Peyer's patch (tissue), 4 donors: ENCODE data around the gene PLEKHB1.

ENCODE experiments used
- CTCF ChIP-seq, 6 experiments: fragments of 450-650 bp in 4 of 6; fragments of 200-600 bp in 2 of 6; sonication (generic) in 1 of 6; IDR thresholded peaks; one replicate each; pipeline ENCODE4 v1.5.1; 2017 to 2019; ENCODE audit warnings: antibody characterized with exemption in 6 of 6, mild to moderate bottlenecking in 3 of 6, moderate library complexity in 1 of 6
- POLR2A ChIP-seq, 2 donors: fragments of 450-650 bp; IDR thresholded peaks; one replicate each; pipeline ENCODE4 v1.5.1; 2017; ENCODE audit warnings: antibody characterized with exemption in 2 of 2, mild to moderate bottlenecking in 2 of 2, moderate library complexity in 2 of 2

GRCh38 chr11:73667891-73668290 is 21.5 kb downstream of the PLEKHB1 start:
- TF ChIP-seq CTCF (IDR thresholded peaks at IDR 0.05): no peak
- no peak for TF ChIP-seq POLR2A (IDR thresholded peaks at IDR 0.05)
